HG02870 (cell line): ENCODE results near the gene SLCO3A1.

Experiments
- ATAC-seq: cut with Tn5 transposase; IDR thresholded peaks from one replicate; pipeline ENCODE4 v1.9.1; 2021; ENCODE audit warnings: mild to moderate bottlenecking, moderate library complexity; ENCODE audit not compliant: unreplicated experiment

Gene SLCO3A1

DNA sequence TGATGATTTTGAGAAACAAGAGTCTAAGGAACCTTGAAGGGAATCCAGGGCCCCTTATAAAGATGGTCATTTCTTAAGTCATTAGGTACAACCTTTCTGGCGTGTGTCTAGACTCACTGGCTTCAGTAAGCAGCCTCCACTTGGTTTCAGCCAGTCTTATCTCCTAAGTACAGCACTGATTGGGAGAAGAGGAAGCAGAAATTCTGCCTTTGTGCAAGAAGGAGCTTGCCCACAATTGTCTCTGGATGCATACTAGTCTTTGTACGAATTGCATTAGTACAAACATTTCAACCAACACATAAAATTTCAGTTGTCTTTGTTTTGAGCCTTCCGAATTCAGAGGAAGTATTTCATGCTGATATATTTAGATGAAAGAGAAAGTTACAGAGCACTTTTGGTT lies 139.4 kb downstream of the SLCO3A1 start:
- ATAC-seq, result no peak

DNA sequence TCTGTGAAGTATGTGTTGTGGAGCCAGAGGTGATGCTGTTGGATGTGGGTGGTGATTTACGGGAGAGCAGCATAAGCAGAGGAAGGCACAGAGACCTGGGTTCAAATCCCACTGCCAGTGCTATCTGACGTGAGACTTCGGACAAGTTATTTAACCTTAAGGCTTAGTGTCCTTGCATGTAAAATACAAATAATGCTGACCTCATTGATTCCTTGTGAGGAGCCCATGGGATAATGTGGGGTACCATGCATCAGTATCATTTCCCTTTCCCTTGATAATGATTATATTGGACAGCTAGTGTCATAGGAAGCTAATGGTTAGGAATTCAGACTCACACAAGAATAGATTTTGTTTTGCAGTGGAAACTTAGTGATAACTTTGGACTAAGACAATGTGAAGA lies 141.6 kb downstream of the SLCO3A1 start:
- ATAC-seq, result no peak

DNA sequence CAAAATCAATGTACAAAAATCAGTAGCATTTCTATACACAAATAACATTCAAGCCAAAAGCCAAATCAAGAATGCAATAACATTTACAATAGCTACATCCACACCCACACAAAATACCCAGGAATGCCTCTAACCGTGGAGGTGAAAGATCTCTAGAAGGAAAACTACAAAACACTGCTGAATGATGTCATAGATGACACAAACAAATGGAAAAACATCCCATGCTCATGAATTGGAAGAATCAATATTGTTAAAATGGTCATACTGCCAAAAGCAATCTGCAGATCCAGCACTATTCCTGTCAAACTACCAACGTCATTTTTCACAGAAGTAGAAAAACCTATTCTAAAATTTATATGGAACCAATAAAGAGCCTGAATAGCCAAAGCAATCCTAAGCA lies 143.7 kb downstream of the SLCO3A1 start:
- no peak for ATAC-seq

DNA sequence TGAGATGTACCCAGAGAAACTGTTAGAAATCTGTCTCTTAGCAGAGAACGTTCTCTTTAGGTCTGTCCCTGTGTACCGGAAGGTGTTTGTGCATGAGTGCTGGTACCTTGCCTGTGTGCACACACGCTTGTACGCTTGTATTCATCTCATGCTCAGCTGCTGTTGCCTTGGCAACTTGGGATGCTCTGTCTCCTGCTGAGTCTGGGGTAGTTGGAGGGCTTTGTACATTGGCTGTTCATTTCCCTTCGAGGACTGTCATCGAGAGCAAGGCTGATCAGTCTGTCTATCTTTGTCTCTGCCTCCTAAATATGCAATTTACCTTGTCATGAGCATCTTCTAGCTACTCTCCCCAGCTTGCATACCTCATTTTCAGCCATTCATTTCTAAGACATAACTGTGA lies 147.2 kb downstream of the SLCO3A1 start:
- ATAC-seq, result no peak

DNA sequence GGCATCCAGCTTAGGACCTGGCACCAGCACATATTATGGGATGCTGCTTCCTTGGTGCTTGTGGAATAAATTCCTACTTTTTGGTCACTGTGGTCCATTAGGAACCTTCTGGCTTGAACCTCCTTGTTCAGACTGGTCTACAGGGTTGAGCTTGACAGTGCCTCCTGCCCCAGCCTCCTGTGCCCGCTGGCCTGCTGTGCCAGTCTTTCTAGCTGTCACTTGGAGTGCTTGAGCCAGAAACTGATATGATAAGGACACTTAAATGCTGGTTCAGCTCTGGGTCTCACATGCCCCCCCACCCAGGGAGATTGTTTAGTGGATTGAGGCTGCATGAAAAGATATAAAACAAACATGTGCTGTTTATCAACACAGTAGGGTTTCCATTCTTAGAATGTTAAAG lies 147.8 kb downstream of the SLCO3A1 start:
- no peak for ATAC-seq

DNA sequence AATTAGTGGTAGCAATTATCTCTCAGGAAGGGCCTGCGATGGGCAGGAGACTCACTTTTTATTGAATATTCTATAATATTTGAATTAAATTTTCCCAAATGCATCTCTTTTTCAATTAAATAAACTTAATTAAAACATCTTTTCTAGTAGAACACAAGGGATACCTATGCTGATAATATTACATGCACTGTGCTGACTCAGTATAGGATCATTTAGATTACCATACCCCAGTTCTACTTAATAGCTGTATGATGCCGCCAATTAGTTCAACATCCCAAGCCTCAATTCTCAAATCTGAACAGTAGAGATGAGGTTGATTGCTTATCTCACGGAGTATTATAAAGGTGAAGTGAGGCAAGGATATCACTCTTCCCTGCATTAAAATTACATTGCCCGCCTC lies 149.2 kb downstream of the SLCO3A1 start:
- ATAC-seq, result no peak

DNA sequence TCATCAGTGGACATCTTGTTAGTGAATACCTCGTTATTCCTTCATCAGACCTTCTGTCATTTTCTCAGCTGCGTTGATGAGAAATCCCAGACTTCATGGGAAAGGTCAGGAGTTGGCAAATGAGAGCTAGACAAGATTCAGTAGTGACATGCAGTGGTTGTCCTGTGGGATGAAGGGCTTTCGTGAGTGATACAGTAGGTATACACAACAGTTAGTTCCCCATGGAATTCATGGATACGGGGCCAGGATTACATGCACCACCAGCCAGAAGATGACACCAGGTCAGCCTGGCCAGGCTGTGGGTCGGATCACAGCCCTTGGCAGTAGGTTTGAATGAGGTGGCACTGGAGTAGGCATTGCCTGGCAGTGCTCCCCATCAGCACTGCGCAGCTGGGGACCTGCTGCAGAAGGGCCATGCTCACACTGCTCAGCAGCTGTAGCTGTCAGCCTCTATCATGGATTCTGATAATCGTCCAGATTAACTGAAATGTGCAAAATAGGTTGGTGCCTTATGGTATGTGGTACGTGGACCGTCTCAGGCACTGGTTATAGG lies 150.1 kb downstream of the SLCO3A1 start:
- ATAC-seq, result no peak

DNA sequence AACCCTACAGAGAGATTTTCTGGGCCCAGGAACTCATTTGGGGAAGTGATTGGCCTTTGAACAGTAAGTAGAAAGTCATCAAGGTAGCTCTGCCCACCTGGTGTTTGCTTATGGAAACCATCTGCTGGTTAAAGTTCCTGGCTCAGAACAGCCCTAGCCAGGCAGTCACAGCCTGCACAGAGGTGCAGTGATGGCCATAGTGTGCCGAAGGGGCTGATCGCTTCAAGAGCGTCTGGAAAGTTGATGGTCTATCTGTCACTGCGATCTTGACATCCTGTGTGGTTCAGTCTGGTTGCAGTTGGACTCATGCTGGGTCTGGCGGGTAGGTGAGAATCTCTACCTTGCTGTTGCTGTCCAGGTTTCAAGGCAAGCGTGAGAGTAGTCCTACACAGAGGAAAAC lies 151.6 kb downstream of the SLCO3A1 start:
- ATAC-seq, result no peak

DNA sequence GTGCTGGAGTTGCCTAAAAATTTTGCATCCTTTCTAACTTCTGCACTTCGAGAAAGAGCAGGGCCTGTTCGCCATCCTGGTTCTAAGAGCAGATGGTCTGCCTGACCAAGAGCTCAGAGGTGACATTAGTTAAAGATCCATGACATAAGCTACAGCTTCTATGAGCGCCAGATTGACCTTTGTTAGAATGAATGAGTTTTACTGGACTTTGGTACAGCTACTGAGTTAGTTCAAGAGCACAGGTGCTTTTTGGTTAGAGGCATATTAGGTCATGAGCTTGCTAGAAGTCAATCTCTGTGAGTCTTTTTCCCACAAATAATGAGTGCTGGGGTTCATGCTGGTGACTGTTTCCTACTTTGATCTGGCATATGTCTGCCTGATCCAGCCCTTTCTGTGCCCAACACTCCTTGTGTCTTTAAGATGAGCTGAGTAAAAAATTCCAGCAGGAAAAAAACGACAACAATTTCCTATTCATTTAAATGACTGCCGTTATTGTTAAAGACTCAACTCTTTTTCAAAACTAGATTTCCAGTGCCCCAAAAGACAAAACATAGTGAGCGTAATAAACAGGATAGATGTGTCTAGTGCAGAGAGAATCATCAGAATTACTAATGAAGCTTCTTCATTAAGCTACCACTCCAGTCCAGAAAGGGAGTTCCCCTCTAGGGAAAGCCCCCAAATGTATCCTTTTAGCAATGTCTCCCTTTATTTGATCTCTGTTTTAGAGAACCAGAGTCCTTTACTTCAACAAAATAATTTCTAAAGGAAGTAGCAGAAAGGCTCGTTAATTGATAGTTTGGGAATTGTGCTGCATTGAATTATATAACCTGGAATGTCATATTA lies 152.9 kb downstream of the SLCO3A1 start:
- no peak for ATAC-seq

DNA sequence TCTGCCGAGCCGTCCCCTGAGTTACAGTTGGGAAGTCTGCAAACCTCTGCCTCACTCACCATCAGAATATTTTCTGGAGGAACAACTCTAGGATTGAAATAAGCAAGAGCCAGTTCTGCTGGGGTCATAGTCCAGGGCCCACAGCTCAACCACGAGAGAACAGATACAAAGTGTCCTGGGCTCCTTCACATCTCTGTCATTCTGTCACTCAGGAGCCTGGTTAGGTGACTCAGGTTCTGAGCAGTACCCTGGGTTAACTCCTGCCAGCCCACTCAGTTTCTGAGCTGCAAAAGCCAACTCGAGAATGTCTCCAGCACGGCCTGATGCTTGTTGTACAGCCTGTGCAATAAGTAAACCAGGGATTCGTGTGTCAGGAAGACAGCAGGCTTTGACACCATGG lies 155.7 kb downstream of the SLCO3A1 start:
- no peak for ATAC-seq

DNA sequence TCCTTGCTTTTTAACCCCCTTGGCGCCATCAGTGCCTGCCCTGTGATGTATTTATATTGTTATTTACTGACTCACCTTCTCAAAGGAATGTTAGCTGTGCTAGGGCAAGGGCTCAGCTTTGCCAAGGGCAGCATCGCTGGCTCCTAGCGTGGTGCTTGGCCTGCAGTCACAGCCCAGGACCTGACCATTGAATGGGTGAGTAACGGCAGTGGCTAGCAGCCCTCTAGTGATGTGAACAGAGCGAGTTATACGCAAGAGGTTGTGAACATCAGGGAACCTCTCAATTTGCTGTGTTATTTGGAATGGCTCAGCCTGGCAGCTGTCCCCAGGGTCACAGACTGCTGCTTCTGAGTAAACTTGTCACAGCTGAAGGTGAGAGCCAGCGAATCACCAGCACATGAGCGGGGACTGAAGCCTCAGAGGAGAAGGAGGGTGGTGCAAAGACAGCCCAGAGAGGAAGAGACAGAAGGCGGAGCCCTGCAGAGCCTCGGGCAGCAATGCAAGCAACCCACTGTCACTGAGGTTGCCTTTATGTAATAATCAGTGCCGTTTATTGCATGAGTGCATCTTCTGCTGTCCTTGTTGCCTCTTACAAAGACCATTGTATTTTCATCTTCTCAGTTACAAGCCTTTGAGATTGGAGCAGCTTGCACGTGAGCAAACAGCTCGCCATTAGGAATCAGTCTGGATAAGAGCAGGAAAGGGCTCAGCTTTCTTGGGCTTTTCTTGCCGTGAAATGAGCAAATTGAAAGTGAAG lies 158.3 kb downstream of the SLCO3A1 start:
- ATAC-seq, result no peak

DNA sequence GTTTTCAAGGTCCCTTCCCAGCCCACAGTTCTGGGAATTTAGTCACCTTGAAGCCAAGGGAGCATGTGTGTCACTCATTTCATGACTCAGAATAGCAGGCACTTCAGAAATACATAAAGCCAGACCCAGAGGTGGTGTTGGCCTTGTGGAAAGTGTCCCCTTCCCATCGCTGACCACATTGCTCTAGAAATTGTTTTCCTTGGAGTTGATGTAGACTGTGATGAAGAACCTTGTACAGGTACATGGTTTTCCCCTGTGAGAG lies 158.8 kb downstream of the SLCO3A1 start:
- ATAC-seq, result no peak

DNA sequence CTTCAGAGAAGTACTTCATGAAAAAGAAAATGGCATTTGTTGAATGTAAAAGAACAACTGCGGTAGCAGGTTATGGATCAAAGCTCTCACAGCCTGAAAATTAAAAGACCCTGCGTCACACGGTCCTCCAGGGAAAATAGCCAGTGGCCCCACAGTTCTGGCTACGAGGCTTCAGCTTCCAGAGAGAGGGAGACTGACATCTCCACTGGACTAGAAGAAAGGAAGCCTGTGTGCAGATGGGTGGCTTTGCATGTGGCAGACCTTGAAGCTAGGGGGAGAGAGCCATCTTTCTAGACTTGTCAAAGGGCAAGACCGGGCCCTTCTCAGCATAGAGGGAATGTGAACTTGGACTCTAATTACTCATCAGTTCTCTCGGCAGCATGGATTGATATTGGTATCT lies 159.4 kb downstream of the SLCO3A1 start:
- ATAC-seq, result no peak

DNA sequence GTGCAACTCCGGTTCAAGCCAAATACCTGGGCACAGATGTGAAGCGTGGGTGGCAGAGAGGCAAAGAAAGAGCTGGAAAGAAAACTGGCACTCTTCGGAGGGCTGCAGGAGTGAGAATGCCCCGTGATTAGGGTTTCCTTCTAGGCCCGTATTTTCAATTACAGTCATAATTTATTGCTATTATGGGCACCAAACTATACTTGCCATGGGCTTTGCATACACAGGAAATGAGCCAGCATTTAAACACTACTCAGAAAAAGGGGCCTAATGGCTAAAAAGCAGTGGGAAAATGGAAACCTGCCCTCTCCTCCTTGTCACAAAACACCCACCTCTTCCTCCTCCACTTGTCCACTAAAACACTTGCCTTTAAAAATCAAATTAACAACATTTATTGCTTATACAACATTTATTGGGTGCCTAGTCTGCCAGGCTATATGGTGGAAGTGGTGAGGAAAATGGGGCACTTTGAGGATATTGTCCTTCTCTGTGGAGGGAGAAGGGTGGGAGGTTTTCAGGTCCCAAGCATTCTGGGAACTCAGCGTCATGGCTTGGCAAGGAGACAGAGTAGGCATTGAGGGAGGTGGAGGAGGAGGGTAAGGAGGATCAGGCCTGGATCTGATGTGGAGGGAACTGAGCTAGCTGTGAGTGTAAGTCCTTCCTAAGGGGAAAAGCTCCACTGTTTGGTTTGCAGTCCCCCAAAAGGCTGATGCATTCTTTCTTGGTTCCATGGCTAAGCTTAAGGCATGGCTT lies 160.9 kb downstream of the SLCO3A1 start:
- no peak for ATAC-seq

DNA sequence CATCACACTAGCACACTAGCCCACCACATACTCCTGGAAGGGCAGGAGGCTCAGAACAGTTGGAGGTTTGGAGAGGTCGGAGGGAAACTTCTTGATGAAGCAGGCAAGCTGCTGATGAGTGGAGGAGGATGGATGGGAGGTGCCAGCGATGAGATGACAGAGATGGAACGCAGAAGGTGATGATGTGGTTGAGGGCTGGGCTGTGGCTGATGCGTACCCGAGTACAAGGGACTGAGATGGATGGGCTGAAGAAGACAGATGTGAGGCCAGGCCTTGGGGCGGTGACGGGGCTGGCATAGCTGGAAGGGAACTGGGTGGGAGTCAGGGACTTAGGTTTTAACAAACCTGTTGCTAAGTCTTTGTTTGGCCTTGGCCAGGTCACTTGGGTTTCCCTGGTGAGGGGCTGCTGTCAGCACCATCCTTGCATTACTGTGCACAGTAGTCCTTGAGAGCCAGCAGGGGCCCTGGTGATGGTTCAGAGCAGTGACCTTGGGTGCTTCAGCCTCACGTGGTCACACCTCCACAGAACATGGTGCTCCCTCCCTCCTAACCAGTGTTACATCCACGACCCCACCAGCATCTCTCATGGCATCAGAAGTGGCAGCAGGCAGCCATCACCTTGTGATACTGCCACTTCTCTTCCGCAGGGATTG lies 164.5 kb downstream of the SLCO3A1 start:
- no peak for ATAC-seq

DNA sequence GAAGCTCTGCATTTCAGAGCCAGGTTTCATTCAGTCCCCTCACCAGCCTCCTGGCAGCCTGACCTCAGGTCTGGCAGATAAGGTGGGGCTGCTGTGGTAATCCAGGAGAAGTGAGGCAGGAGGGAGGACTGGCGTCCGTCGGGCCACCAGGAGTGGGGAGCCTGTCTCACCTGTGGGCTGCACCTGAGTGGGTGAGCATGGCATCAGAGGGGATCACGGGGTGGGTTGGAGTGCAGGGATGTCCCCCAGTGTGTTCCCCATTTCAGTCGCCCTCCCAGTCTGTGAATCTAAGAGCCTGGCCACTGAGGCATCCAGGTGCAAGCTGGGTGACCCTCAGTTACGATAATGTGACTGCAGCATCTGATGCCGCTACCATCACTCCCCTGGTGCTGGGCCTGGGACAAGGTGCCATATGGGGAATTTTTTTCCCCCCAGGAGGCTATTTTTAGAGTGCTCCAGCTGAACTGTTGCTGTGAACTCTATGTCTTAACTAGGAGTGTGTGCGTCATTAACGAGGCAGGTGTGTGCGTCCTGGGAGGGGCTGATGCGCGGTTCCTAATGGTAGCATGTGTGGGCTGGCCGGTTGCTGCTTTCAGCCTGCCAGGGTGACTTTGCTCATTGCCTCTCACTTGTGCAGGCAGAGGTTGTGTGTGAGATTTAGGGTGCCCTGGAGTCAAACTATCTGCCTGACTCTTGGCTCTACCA lies 165.2 kb downstream of the SLCO3A1 start:
- ATAC-seq, result no peak

DNA sequence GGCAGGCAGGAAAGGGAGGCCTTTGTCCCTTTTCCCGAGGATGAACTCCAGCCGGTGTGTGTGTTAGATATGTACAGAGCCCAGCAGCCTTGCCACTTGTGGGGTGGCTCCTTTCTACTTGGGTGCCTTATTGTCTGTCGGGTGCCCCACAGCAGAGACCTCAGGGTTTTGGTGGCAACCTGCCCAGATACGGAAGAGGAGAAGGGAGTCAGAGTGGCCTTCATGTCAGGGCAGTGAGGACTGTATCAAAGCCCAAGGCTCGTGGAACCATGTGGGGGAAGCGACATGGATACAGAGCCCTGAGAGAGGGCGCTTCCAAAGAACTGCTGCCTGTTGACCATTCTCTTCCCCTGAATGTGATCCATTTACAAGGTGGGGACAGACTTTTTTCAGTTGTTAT lies 166.2 kb downstream of the SLCO3A1 start:
- no peak for ATAC-seq

DNA sequence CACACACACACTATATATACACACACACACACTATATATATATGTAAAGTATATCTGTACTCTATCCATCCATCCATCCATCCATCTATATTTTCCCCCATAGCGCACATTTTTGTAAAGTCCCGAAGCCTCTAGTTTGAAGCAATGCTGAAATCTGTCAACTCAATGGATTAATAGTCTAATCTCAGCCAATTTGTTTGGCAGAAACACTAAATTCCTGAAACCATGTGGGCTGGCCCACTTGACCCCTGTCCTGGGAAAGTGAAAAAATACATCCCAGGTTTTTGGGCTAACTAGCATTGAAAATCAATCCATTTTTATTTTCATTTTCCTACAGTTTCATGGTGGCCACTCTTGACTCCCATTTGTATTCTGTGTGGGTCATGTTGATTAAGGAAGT lies 166.7 kb downstream of the SLCO3A1 start:
- no peak for ATAC-seq

DNA sequence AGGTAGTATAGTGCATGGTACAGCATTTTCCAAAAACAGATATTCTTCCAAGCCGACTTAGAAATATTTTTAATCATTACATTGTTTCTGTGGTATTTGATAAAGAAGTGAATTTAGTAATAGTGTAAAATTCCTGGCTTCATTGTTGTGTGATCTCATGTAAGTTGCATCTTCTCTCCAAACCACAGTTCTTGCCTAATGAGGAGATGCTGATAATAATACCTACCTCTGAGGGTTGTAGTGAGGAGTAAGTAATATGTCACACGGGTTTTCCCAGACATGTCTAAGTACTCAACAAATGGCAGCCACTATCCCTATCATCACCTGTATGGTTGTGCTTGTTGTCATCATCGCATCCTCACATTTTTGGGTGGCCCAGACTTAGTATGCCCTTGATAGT lies 167.3 kb downstream of the SLCO3A1 start:
- no peak for ATAC-seq

DNA sequence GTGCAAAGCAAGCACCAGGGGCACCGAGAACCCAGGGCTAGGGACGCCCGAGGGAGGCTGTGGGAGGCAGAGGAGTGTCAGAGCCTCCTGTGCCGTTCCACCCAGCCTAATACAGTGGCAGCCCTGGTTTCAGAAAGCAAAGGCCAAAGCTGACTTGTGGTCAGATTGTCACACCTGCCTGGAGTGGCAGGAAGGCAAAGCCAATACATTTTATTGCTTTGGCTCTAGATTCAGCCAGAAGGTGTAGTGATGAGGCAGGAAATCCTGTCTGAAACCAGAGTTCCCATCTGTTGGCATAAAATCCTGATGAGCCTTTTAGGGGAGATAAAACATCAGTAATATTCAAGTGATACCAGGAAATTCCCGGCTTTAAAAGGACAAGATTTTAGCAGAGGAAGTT lies 168.3 kb downstream of the SLCO3A1 start:
- ATAC-seq, result no peak

DNA sequence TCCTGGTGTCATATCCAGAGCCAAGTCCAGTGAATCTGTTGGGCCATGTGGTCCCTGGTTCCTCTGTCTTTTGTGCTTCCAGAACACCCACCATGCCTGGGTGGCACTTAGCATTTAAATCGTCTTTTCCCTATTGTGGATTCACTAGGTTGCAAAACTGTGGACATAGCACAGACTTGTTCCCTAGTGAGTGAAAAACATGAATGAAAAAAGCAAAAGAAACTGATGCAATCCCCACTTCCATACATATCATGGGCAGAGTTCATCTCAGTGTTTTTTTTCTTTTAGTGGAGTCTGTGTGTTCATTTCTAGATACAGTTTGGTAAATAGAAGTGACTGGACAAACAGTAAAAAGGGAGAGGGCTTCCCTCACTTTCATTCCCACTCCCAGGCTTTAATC lies 170.5 kb downstream of the SLCO3A1 start:
- ATAC-seq, result no peak
